NCI-H524 treated with DMSO at 0.1 percent for 48 hours (cell line): ENCODE data around the gene RUNX2.

Experiments
- DNase-seq: peaks from one replicate; lab custom pipeline; 2025; lab: John Stamatoyannopoulos, UW

RUNX2 gene

GRCh38 chr6:45590696-45591184 is 262.6 kb downstream of the RUNX2 start:
- no peak for DNase-seq

GRCh38 chr6:45591306-45591705 is 263.2 kb downstream of the RUNX2 start:
- DNase-seq = no peak

GRCh38 chr6:45591890-45592289 is 263.8 kb downstream of the RUNX2 start:
- no peak for DNase-seq

- DNase-seq = no peak
Measured at GRCh38 chr6:45592991-45593390, 264.9 kb downstream of the RUNX2 start.

GRCh38 chr6:45595010-45595851 is 267.1 kb downstream of the RUNX2 start:
- DNase-seq = no peak

GRCh38 chr6:45597424-45597823 is 269.3 kb downstream of the RUNX2 start:
- DNase-seq = no peak

GRCh38 chr6:45599053-45599452 is 270.9 kb downstream of the RUNX2 start:
- DNase-seq = no peak

GRCh38 chr6:45605971-45606370 is 277.8 kb downstream of the RUNX2 start:
- no peak for DNase-seq

GRCh38 chr6:45606831-45607400 is 278.8 kb downstream of the RUNX2 start:
- DNase-seq = no peak

GRCh38 chr6:45607798-45608197 is 279.7 kb downstream of the RUNX2 start:
- no peak for DNase-seq

GRCh38 chr6:45608252-45608913 is 280.3 kb downstream of the RUNX2 start:
- no peak for DNase-seq

GRCh38 chr6:45609141-45609638 is 281.1 kb downstream of the RUNX2 start:
- DNase-seq = no peak

GRCh38 chr6:45610374-45610773 is 282.2 kb downstream of the RUNX2 start:
- no peak for DNase-seq

- DNase-seq = no peak
Measured at GRCh38 chr6:45610832-45611231, 282.7 kb downstream of the RUNX2 start.

- DNase-seq = no peak
Measured at GRCh38 chr6:45611491-45611890, 283.4 kb downstream of the RUNX2 start.

GRCh38 chr6:45613656-45614055 is 285.5 kb downstream of the RUNX2 start:
- DNase-seq = no peak

GRCh38 chr6:45614488-45615285 is 286.6 kb downstream of the RUNX2 start:
- no peak for DNase-seq

GRCh38 chr6:45616209-45616608 is 288.1 kb downstream of the RUNX2 start:
- DNase-seq = no peak

- no peak for DNase-seq
Measured at GRCh38 chr6:45617441-45617840, 289.3 kb downstream of the RUNX2 start.

- DNase-seq = no peak
Measured at GRCh38 chr6:45618259-45618658, 290.1 kb downstream of the RUNX2 start.

GRCh38 chr6:45619211-45619760 is 291.2 kb downstream of the RUNX2 start:
- DNase-seq = no peak
